Gastroesophageal sphincter (tissue), 4 donors: ENCODE data around the gene XXYLT1. TPM values are rescaled to one million over a fixed set of nuclear protein-coding genes. Genes with fewer than 3 reads are reported as not detected.
A peak's percentile ranks its signal among the peaks of the same experiment; 100 is the strongest.
"Not testable (repeated sequence)": the region's sequence is repeated elsewhere in the genome, so short reads cannot be mapped to it uniquely, and the experiment has no call there.

ENCODE experiments used
- ATAC-seq: fragments of 150-250 bp; one replicate; pipeline ENCODE4 v1.9.1; 2016; ENCODE audit warnings: mild to moderate bottlenecking, moderate library complexity
- H3K27ac ChIP-seq, 4 donors: fragments of 200-600 bp; sonication (generic) in 3 of 4; 1 replicate in 3 of 4; 2 replicates in 1 of 4; pipeline ENCODE4 v1.5.1; 2016 to 2019
- H3K27me3 ChIP-seq: fragments of 200-600 bp; sonication (generic); one replicate; pipeline ENCODE4 v1.5.1; 2019
- H3K36me3 ChIP-seq, 2 donors: fragments of 200-600 bp; sonication (generic); one replicate each; pipeline ENCODE4 v1.5.1; 2019; ENCODE audit warnings: control low read depth in 1 of 2
- H3K4me1 ChIP-seq, 3 donors: fragments of 200-600 bp; sonication (generic); 1 replicate in 2 of 3; 2 replicates in 1 of 3; pipeline ENCODE4 v1.5.1; 2016 to 2019; ENCODE audit warnings: control low read depth in 2 of 3
- H3K4me3 ChIP-seq, 2 donors: fragments of 200-600 bp; sonication (generic); one replicate each; pipeline ENCODE4 v1.5.1; 2019; ENCODE audit warnings: mild to moderate bottlenecking in 1 of 2, moderate library complexity in 1 of 2
- H3K9me3 ChIP-seq, 3 donors: fragments of 200-600 bp; sonication (generic); one replicate each; pipeline ENCODE4 v1.5.1; 2017 to 2019; ENCODE audit warnings: control low read depth in 2 of 3
- EP300 ChIP-seq: sonication (generic); formaldehyde crosslinking; IDR thresholded peaks from one replicate; pipeline ENCODE4 v1.6.1; 2017; ENCODE audit warnings: antibody characterized with exemption, mild to moderate bottlenecking
- POLR2A ChIP-seq, 2 donors: fragments of 450-650 bp; IDR thresholded peaks; one replicate each; pipeline ENCODE4 v1.6.1; 2017; ENCODE audit warnings: antibody characterized with exemption in 2 of 2, mild to moderate bottlenecking in 2 of 2, moderate library complexity in 1 of 2
- POLR2AphosphoS5 ChIP-seq: sonication (generic); formaldehyde crosslinking; IDR thresholded peaks from one replicate; pipeline ENCODE4 v1.6.1; 2017; ENCODE audit warnings: antibody characterized with exemption
- WGBS, 2 donors: methylation state at CpG; one replicate each; pipeline ENCODE4 v1.1.5; 2018; ENCODE audit warnings: low coverage in 1 of 2; 5-methylcytosine and 5-hydroxymethylcytosine counted together
- total RNA-seq, 4 donors: library from RNA; depleted of rRNA; stranded (reverse); fragments of >200 nt; gene quantifications; one replicate each; pipeline ENCODE4 v1.1.0, GENCODE V29; 2016
- TF ChIP-seq, protein P1 (sequence below), 4 experiments: fragments of 200-600 bp in 2 of 4; fragments of 450-650 bp in 2 of 4; sonication (generic) in 1 of 4; IDR thresholded peaks; one replicate each; pipeline ENCODE4 v1.5.1; 2017 to 2019; ENCODE audit warnings: antibody characterized with exemption in 4 of 4, mild to moderate bottlenecking in 2 of 4, moderate library complexity in 2 of 4

XXYLT1 gene
- total RNA-seq, 4 donors from 2014 or later, result 10.1 to 14.0 (median 12.5) TPM

DNA sequence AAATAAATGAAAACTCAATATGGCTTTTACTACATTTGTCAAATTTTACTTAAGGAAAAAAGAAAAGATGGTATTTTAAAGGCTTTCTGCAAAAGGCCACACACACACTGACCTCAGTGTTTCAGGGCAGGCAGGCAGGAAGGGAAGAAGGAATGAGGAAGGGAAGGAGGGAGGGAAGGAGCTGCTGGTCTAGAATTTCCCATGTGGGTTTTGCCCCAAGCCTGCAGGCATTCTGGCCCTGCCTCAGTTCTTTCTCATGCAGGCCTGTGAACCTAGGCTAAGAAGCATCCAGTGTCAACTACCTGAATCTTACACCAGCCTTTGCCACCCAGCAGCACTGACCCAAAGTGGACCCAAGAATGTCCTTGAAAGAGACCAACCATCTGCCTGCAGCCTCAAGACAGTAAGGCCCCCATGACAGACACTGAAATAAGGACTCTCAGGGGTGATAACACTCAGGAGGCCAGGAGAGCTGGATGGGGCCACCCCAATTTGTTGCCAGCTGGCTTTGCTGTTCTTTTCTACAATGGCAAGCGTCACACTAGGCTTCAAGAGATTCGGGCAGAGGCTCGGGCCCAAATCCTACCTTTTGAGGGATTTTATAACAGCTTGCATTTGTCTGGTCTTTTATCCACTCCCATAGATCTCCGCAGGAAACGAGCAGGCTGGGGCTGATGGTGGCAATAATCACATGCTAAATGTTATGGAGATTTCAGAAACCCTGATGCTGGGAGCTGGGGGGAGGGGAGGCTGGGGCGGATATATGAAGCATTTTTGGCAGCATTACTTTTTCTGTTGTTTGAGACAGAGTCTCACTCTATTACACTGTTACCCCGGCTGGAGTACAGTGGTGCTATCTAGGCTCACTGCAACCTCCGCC, 51.4 kb downstream of the XXYLT1 start:
- no peak overlapping the region for H3K4me3 ChIP-seq
- peaks cover 0 to 53% (median 32%) of the 10 kb centered on the region in 3 donors for H3K4me1 ChIP-seq
- no peak for ATAC-seq
- WGBS, 2 donors, result 77 to 81% methylated on average over 5 to 6 of the region's 8 CpGs
- H3K27me3 ChIP-seq, result no peaks in the 10 kb centered on the region
- TF ChIP-seq POLR2AphosphoS5, result no peak
- no peak for TF ChIP-seq POLR2A (IDR thresholded peaks at IDR 0.05)
- TF ChIP-seq, protein P1, sequence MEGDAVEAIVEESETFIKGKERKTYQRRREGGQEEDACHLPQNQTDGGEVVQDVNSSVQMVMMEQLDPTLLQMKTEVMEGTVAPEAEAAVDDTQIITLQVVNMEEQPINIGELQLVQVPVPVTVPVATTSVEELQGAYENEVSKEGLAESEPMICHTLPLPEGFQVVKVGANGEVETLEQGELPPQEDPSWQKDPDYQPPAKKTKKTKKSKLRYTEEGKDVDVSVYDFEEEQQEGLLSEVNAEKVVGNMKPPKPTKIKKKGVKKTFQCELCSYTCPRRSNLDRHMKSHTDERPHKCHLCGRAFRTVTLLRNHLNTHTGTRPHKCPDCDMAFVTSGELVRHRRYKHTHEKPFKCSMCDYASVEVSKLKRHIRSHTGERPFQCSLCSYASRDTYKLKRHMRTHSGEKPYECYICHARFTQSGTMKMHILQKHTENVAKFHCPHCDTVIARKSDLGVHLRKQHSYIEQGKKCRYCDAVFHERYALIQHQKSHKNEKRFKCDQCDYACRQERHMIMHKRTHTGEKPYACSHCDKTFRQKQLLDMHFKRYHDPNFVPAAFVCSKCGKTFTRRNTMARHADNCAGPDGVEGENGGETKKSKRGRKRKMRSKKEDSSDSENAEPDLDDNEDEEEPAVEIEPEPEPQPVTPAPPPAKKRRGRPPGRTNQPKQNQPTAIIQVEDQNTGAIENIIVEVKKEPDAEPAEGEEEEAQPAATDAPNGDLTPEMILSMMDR (IDR thresholded peaks at IDR 0.05), result no peak
- no peak for TF ChIP-seq EP300
- H3K27ac ChIP-seq, result peak overlapping the region in 1 of 4 donors; percentile 51
- H3K36me3 ChIP-seq, result no peaks in the 10 kb centered on the region
- no peaks in the 10 kb centered on the region for H3K9me3 ChIP-seq

DNA sequence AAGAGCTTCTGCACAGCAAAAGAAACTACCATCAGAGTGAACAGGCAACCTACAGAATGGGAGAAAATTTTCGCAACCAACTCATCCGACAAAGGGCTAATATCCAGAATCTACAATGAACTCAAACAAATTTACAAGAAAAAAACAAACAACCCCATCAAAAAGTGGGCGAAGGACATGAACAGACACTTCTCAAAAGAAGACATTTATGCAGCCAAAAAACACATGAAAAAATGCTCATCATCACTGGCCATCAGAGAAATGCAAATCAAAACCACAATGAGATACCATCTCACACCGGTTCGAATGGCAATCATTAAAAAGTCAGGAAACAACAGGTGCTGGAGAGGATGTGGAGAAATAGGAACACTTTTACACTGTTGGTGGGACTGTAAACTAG, 52.6 kb downstream of the XXYLT1 start:
- not testable (repeated sequence) for H3K4me3 ChIP-seq, ATAC-seq, H3K9me3 ChIP-seq, H3K27me3 ChIP-seq, H3K27ac ChIP-seq, H3K36me3 ChIP-seq
- 93% methylated on average over 2 of the region's 5 CpGs; no CpG with 5 or more reads in 1 of the 2 donors for WGBS, 2 donors
- peaks cover 0 to 40% (median 22%) of the 10 kb centered on the region in 3 donors for H3K4me1 ChIP-seq

DNA sequence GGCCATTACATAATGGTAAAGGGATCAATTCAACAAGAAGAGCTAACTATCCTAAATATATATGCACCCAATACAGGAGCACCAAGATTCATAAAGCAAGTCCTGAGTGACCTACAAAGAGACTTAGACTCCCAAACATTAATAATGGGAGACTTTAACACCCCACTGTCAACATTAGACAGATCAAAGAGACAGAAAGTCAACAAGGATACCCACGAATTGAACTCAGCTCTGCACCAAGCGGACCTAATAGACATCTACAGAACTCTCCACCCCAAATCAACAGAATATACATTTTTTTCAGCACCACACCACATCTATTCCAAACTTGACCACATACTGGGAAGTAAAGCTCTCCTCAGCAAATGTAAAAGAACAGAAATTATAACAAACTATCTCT, 55.4 kb downstream of the XXYLT1 start:
- H3K36me3 ChIP-seq, H3K27ac ChIP-seq, H3K4me3 ChIP-seq, H3K27me3 ChIP-seq, ATAC-seq, H3K9me3 ChIP-seq: not testable (repeated sequence)
- peaks cover 4 to 24% (median 6%) of the 10 kb centered on the region in 3 donors for H3K4me1 ChIP-seq
- WGBS, 2 donors, result 86 to 100% methylated on average over 1 to 2 of the region's 2 CpGs

DNA sequence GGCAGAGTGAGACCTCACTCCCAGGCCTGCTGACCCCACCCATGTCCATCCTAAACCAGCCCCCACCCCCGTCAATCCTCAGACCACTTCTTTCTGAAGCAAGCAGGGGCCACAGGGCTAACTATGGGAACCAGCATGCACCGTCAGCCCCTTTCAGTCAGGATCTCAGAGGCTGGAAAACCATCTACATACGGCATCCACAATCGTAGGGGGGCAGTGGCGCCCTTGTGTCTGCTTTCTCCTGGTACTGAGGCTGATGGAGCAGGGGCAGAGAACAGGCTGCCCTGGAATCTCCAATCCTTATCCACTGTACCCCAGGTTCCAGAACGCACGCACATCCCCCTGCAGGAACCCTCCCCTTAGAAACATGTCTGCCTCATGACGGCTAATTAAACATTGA, 56.6 kb downstream of the XXYLT1 start:
- Histone ChIP-seq H3K27me3 (no peaks in the 10 kb centered on the region), H3K4me1 (peaks cover 6 to 24% (median 16%) of the 10 kb centered on the region in 3 donors), H3K36me3 (no peaks in the 10 kb centered on the region), H3K9me3 (no peaks in the 10 kb centered on the region), H3K4me3 (no peak overlapping the region), H3K27ac (no peak overlapping the region)
- no peak for TF ChIP-seq EP300
- WGBS, 2 donors, result 97% methylated on average over 7 of the region's 8 CpGs; no CpG with 5 or more reads in 1 of the 2 donors
- no peak for ATAC-seq

DNA sequence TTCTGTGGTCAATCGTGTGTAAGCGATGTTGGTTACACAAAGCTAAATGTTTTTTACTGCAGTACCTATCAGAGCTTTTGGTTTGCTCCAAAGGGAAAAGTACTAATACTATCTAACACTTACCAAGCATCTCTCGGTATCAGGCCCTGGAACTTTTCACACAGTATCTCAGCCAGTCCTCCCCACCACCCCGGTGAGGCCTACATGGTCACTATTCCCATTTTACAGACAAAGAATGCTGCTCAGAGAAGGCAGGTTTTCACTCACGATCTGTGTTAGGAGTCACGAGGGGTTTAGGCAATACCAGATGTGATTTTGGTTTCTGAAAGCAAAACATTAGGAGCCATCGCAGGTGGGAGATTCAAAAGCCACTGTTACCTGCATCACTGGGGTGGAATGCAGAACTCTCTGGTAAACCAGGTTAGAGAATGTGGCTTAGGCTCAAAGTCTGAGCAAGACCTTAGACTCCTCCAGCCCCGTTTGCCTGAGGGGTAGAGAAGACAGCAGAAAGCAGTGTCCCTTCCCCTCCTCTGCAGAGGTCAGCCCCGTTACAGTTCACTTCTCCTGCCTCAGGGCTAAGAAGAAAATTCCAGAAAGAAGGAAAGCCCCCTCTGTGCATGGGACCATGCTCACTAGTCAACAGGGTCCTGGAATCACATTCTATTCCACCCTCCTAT, 57.2 kb downstream of the XXYLT1 start:
- no peak overlapping the region for H3K4me3 ChIP-seq
- no peaks in the 10 kb centered on the region for H3K27me3 ChIP-seq
- H3K9me3 ChIP-seq, result no peaks in the 10 kb centered on the region
- no peak for ATAC-seq
- peaks cover 6 to 29% (median 22%) of the 10 kb centered on the region in 3 donors for H3K4me1 ChIP-seq
- H3K27ac ChIP-seq, result no peak overlapping the region
- 86 to 94% methylated on average over 5 to 7 of the region's 9 CpGs for WGBS, 2 donors
- TF ChIP-seq EP300 (no peak), POLR2AphosphoS5 (no peak), POLR2A (IDR thresholded peaks at IDR 0.05) (no peak)
- TF ChIP-seq, protein P1 (IDR thresholded peaks at IDR 0.05), result no peak
- no peaks in the 10 kb centered on the region for H3K36me3 ChIP-seq

DNA sequence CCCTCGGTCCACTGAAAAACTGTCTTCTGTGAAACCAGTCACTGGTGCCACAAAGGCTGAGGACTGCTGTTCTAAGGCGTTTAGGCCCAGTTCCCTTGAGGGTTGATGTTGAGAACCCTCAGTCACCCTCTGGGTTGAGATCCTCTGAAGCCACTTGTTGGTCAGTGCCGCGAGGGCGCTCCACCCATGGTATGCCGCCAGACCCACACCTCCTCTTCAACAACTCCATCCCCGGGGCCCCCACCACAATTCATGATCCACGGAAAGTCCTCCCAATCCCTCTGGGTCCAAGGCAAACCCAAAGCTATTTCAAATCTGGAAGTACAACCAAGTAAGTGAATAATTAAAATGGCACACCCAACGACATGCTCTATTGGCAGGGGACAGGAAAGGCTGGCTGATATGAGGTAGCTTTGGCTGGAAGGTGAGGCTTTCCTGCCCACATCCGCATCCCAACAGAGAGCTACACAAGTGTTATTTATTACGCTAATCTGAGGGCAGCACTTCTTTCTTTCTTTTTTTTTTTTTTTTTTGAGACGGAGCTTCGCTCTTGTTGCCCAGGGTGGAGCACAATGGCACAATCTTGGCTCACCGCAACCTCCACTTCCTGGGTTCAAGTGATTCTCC, 58.1 kb downstream of the XXYLT1 start:
- H3K27ac ChIP-seq, result peak overlapping the region in 1 of 4 donors; percentile 91
- TF ChIP-seq EP300 (no peak), POLR2A (IDR thresholded peaks at IDR 0.05) (no peak), POLR2AphosphoS5 (no peak)
- TF ChIP-seq, protein P1 (IDR thresholded peaks at IDR 0.05), result no peak
- no peak overlapping the region for H3K4me3 ChIP-seq
- H3K27me3 ChIP-seq, result no peaks in the 10 kb centered on the region
- peaks cover 6 to 38% (median 25%) of the 10 kb centered on the region in 3 donors for H3K4me1 ChIP-seq
- WGBS, 2 donors, result 93 to 98% methylated on average over 5 to 14 of the region's 14 CpGs
- no peak for ATAC-seq
- no peaks in the 10 kb centered on the region for H3K9me3 ChIP-seq
- H3K36me3 ChIP-seq, result no peaks in the 10 kb centered on the region
